HCT116 (cell line): ENCODE data around the gene HEPN1. TPM values are rescaled to one million over a fixed set of nuclear protein-coding genes. Genes with fewer than 3 reads are reported as not detected.

ENCODE experiments used
- ATAC-seq: fragments of 200-7000 bp; cut with Tn5 transposase; 2 replicates; pipeline ENCODE4 v1.9.1; 2020; ENCODE audit warnings: mild to moderate bottlenecking, moderate library complexity
- BruUV-seq: library from RNA; stranded (reverse); fragments of 400-500 nt; replicated peaks from 2 replicates; lab custom pipeline; 2021; lab: Mats Ljungman, UMichigan
- CTCF ChIA-PET: fragments of 300-600 bp; sonication (Branson Sonifier 250); formaldehyde crosslinking; loops from one replicate; lab custom pipeline; 2021; ENCODE audit warnings: antibody characterized with exemption; lab: Charles Lee
- POLR2A ChIA-PET: fragments of 300-600, 350-600 bp; sonication (Branson Sonifier 250); formaldehyde crosslinking; loops from one replicate; lab custom pipeline; 2021; ENCODE audit warnings: antibody characterized with exemption; lab: Charles Lee
- RAD21 ChIA-PET, 2 experiments: fragments of 300-600 bp; sonication (Branson Sonifier 250); formaldehyde crosslinking; loops; one replicate each; lab custom pipeline; 2023; ENCODE audit warnings: low total read pairs in 2 of 2; ENCODE audit not compliant: uncharacterized antibody in 2 of 2, unreplicated experiment in 2 of 2, low non-redundant PET in 1 of 2; lab: Charles Lee
- DNase-seq: peaks from one replicate; pipeline ENCODE4 v3.0.0-alpha.2; 2010; ENCODE audit warnings: low read depth, low spot score
- H2AFZ ChIP-seq: fragments of 200-600 bp; shearing (Covaris generic), sonication (generic); 2 replicates; pipeline ENCODE4 v1.6.1; 2017; ENCODE audit warnings: low read depth, mixed run types, mixed read lengths, antibody characterized with exemption, low read length; ENCODE audit not compliant: poor library complexity, severe bottlenecking
- H3K27ac ChIP-seq: 2 replicates; pipeline ENCODE4 v1.5.1; 2012; ENCODE audit warnings: low read depth, low read length
- H3K27me3 ChIP-seq: fragments of 200-600 bp; sonication (generic); 2 replicates; pipeline ENCODE4 v1.6.1; 2016; ENCODE audit warnings: mixed run types, low read length, mixed read lengths; ENCODE audit not compliant: insufficient read depth
- H3K36me3 ChIP-seq, 2 experiments: fragments of 200-500 bp in 1 of 2; fragments of 200-600 bp in 1 of 2; sonication (Bioruptor generic) in 1 of 2; sonication (generic) in 1 of 2; 2 replicates each; pipeline versions ENCODE4 v1.5.1 to v1.6.1; 2014 to 2016; ENCODE audit warnings: low read length in 2 of 2, inconsistent platforms in 1 of 2, mixed read lengths in 1 of 2, mixed run types in 1 of 2; ENCODE audit not compliant: insufficient read depth in 2 of 2, control insufficient read depth in 1 of 2
- H3K4me1 ChIP-seq, 2 experiments: fragments of 200-600 bp in 1 of 2; sonication (generic) in 1 of 2; 2 replicates each; pipeline versions ENCODE4 v1.5.1 to v1.6.1; 2012 to 2017; ENCODE audit warnings: low read length in 2 of 2, inconsistent platforms in 1 of 2, mild to moderate bottlenecking in 1 of 2, mixed read lengths in 1 of 2, mixed run types in 1 of 2, moderate library complexity in 1 of 2; ENCODE audit not compliant: insufficient read depth in 2 of 2, control insufficient read depth in 1 of 2
- H3K4me2 ChIP-seq: fragments of 200-600 bp; sonication (generic); 2 replicates; pipeline ENCODE4 v1.6.1; 2017; ENCODE audit warnings: mixed run types, low read length, mixed read lengths
- H3K4me3 ChIP-seq, 2 experiments: fragments of 200-600 bp in 1 of 2; sonication (generic) in 1 of 2; replicated peaks in 1 of 2; 2 replicates each; pipeline ENCODE4 v1.5.1; 2011 to 2016; ENCODE audit warnings: low read length in 2 of 2, control low read depth in 1 of 2, low read depth in 1 of 2, mild to moderate bottlenecking in 1 of 2, mixed read lengths in 1 of 2, mixed run types in 1 of 2
- H3K79me2 ChIP-seq: fragments of 200-600 bp; sonication (generic); 2 replicates; pipeline ENCODE4 v1.6.1; 2017; ENCODE audit warnings: mild to moderate bottlenecking, mixed run types, low read length, moderate library complexity, mixed read lengths; ENCODE audit not compliant: insufficient read depth
- H3K9ac ChIP-seq: fragments of 200-600 bp; sonication (generic); 2 replicates; pipeline ENCODE4 v1.6.1; 2016; ENCODE audit warnings: low read length, mixed read lengths
- H3K9me2 ChIP-seq: fragments of 200-600 bp; sonication (generic), shearing (Covaris generic); 2 replicates; pipeline ENCODE4 v1.6.1; 2017; ENCODE audit warnings: mixed run types, mild to moderate bottlenecking, moderate library complexity; ENCODE audit not compliant: insufficient read depth
- H3K9me3 ChIP-seq, 2 experiments: fragments of 200-500 bp in 1 of 2; fragments of 200-600 bp in 1 of 2; sonication (Bioruptor generic) in 1 of 2; sonication (generic) in 1 of 2; 2 replicates each; pipeline ENCODE4 v1.6.1; 2014 to 2017; ENCODE audit warnings: low read length in 2 of 2, mixed read lengths in 2 of 2, inconsistent platforms in 1 of 2, low read depth in 1 of 2, mild to moderate bottlenecking in 1 of 2, mixed run types in 1 of 2, moderate library complexity in 1 of 2; ENCODE audit not compliant: control insufficient read depth in 1 of 2, insufficient read depth in 1 of 2
- H4K20me1 ChIP-seq: fragments of 200-600 bp; sonication (generic), shearing (Covaris generic); 2 replicates; pipeline ENCODE4 v1.6.1; 2017; ENCODE audit warnings: mixed run types, mild to moderate bottlenecking, moderate library complexity; ENCODE audit not compliant: insufficient read depth
- CEBPB ChIP-seq: IDR thresholded peaks from 2 replicates; pipeline ENCODE4 v1.6.1; 2012; ENCODE audit warnings: low read depth
- EZH2 ChIP-seq: fragments of 200-600 bp; sonication (generic); IDR thresholded peaks from 2 replicates; pipeline ENCODE4 v1.6.1; 2017; ENCODE audit warnings: antibody characterized with exemption, mixed run types
- FOSL1 ChIP-seq: IDR thresholded peaks from 2 replicates; pipeline ENCODE4 v1.6.1; 2012; ENCODE audit warnings: low read depth
- JUND ChIP-seq: IDR thresholded peaks from 2 replicates; pipeline ENCODE4 v1.6.1; 2012
- RAD21 ChIP-seq: IDR thresholded peaks from 2 replicates; pipeline ENCODE4 v1.6.1; 2012; ENCODE audit warnings: low read depth, mild to moderate bottlenecking
- SIN3A ChIP-seq: IDR thresholded peaks from 2 replicates; pipeline ENCODE4 v1.6.1; 2012; ENCODE audit warnings: low read depth
- SRF ChIP-seq: IDR thresholded peaks from 2 replicates; pipeline ENCODE4 v1.6.1; 2012; ENCODE audit warnings: low read depth
- TCF7L2 ChIP-seq: IDR thresholded peaks from 2 replicates; pipeline ENCODE4 v1.7.0; 2011; ENCODE audit warnings: borderline replicate concordance, inconsistent platforms; ENCODE audit not compliant: insufficient read depth, insufficient read length; ENCODE audit errors: extremely low read depth
- intact Hi-C: fragments of 100-400 bp; cut with micrococcal nuclease; formaldehyde crosslinking; loops from 2 replicates; pipeline ENCODE4 v1.10.0; 2022
- total RNA-seq: library from RNA; stranded (reverse); gene quantifications from one replicate; pipeline ENCODE4 v1.2.1, GENCODE V29; 2021; ENCODE audit not compliant: unreplicated experiment
- TF ChIP-seq, protein P1 (sequence below): IDR thresholded peaks from 2 replicates; pipeline ENCODE4 v1.6.1; 2012
- TF ChIP-seq, protein P2 (sequence below): IDR thresholded peaks from 2 replicates; pipeline ENCODE4 v1.6.1; 2012; ENCODE audit warnings: low read depth
- TF ChIP-seq, protein P3 (sequence below): IDR thresholded peaks from 2 replicates; pipeline ENCODE4 v1.6.1; 2011; ENCODE audit warnings: mild to moderate bottlenecking, low read length, moderate library complexity; ENCODE audit not compliant: insufficient replicate concordance; ENCODE audit errors: extremely low read depth

Gene HEPN1
- total RNA-seq, 1 experiment from 2014 or later = not detected

DNA sequence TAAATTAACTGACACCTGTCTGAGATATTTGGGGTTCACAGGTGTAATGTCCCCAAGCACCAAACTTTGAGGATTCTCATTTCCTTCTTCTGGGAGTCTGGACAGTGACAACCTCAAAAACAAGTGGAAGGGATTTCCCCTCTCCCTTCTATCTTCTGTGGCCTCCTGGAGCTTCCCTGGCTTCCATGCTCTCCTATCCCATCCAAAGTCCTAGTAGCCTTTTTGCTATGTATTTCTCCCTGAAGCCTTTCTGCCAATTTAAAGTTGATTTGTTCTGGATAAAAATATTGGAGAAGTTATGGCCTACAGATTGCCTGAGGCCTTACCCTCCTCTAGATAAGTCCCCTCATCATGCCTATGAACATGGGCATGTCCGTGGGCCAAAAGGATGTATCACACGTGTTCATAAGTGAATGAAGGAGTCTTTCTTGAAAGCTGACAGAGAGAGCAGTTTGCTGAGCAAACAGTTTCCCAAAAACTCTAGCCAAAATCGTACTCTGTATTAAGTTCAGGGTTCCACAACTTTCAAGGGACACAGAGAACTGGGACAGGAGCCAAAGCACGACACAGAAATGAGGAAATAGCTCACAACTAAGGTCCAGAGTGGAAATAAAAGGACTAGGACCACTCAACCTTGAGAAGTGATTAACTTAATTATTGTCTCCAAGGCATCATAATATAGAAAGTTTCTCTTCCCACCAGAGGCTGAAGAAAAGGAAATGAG is 10.1 kb downstream of the HEPN1 start:
- no peaks in the 10 kb centered on the region for H3K4me1 ChIP-seq
- TF ChIP-seq TCF7L2 (no peak), RAD21 (no peak), FOSL1 (no peak), SIN3A (no peak), EZH2 (no peak), JUND (no peak), SRF (no peak), CEBPB (no peak)
- TF ChIP-seq, protein P1, sequence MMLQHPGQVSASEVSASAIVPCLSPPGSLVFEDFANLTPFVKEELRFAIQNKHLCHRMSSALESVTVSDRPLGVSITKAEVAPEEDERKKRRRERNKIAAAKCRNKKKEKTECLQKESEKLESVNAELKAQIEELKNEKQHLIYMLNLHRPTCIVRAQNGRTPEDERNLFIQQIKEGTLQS = no peak
- TF ChIP-seq, protein P2, sequence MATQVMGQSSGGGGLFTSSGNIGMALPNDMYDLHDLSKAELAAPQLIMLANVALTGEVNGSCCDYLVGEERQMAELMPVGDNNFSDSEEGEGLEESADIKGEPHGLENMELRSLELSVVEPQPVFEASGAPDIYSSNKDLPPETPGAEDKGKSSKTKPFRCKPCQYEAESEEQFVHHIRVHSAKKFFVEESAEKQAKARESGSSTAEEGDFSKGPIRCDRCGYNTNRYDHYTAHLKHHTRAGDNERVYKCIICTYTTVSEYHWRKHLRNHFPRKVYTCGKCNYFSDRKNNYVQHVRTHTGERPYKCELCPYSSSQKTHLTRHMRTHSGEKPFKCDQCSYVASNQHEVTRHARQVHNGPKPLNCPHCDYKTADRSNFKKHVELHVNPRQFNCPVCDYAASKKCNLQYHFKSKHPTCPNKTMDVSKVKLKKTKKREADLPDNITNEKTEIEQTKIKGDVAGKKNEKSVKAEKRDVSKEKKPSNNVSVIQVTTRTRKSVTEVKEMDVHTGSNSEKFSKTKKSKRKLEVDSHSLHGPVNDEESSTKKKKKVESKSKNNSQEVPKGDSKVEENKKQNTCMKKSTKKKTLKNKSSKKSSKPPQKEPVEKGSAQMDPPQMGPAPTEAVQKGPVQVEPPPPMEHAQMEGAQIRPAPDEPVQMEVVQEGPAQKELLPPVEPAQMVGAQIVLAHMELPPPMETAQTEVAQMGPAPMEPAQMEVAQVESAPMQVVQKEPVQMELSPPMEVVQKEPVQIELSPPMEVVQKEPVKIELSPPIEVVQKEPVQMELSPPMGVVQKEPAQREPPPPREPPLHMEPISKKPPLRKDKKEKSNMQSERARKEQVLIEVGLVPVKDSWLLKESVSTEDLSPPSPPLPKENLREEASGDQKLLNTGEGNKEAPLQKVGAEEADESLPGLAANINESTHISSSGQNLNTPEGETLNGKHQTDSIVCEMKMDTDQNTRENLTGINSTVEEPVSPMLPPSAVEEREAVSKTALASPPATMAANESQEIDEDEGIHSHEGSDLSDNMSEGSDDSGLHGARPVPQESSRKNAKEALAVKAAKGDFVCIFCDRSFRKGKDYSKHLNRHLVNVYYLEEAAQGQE = no peak
- TF ChIP-seq, protein P3, sequence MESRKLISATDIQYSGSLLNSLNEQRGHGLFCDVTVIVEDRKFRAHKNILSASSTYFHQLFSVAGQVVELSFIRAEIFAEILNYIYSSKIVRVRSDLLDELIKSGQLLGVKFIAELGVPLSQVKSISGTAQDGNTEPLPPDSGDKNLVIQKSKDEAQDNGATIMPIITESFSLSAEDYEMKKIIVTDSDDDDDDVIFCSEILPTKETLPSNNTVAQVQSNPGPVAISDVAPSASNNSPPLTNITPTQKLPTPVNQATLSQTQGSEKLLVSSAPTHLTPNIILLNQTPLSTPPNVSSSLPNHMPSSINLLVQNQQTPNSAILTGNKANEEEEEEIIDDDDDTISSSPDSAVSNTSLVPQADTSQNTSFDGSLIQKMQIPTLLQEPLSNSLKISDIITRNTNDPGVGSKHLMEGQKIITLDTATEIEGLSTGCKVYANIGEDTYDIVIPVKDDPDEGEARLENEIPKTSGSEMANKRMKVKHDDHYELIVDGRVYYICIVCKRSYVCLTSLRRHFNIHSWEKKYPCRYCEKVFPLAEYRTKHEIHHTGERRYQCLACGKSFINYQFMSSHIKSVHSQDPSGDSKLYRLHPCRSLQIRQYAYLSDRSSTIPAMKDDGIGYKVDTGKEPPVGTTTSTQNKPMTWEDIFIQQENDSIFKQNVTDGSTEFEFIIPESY = no peak
- H3K4me3 ChIP-seq = no peak overlapping the region
- intact Hi-C loops = no loop called here
- no peaks in the 10 kb centered on the region for H3K9me3 ChIP-seq
- no peak overlapping the region for H3K9ac ChIP-seq
- no peaks in the 10 kb centered on the region for H3K36me3 ChIP-seq
- no peak for ATAC-seq
- H3K27me3 ChIP-seq = no peaks in the 10 kb centered on the region
- ChIA-PET RAD21 (no interaction called here), POLR2A (no interaction called here), CTCF (no interaction called here)
- no peaks in the 10 kb centered on the region for H3K79me2 ChIP-seq
- H3K27ac ChIP-seq = no peak overlapping the region
- H3K4me2 ChIP-seq = no peak overlapping the region
- H3K9me2 ChIP-seq = no peaks in the 10 kb centered on the region
- H4K20me1 ChIP-seq = no peaks in the 10 kb centered on the region
- no TSS peak for BruUV-seq
- H2AFZ ChIP-seq = no peak overlapping the region
- no peak for DNase-seq
